HG03575 (cell line): ENCODE data around the gene AFG1L.

Experiments used
- ATAC-seq: cut with Tn5 transposase; IDR thresholded peaks from one replicate; pipeline ENCODE4 v1.9.1; 2021; ENCODE audit not compliant: unreplicated experiment, insufficient number of reproducible peaks, low FRiP score; ENCODE audit errors: extremely low read depth

The AFG1L gene

DNA sequence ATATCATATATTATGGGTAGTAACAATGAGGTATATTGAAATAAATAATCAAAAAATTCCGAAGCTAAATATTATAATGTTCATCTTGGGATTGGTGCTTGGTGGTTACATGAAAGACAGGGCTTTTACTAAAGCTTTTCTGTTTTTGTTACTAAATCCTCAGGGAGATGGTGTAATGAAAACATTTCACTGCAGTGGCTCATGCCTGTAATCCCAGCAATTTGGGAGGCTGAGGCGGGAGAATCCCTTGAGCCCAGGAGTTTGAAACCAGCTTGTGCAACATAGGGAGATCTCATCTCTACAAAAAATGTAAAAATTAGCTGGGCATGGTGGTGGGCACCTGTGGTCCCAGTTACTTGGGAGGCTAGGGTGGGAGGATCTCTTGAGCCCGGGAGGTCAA lies 42.9 kb downstream of the AFG1L start:
- ATAC-seq: no peak

DNA sequence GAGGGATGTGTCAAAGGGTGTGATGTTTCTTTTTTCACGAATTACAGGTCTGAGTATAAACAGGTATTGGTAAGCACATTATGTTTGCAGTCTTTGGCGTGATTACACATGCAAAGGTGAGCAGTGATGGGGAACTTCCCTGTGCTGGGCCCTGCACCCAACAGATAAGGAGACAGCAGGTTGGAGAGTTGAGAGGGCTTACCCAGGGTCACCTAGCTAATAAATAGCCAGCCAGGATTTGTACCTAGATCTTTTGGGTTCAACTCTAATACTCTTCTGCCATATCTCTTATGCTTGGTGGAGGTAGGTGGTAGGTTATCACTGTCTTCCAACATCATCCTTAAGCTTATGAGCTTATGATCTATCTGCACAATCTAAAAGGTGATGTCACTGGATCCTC lies 46.5 kb downstream of the AFG1L start:
- ATAC-seq: no peak

DNA sequence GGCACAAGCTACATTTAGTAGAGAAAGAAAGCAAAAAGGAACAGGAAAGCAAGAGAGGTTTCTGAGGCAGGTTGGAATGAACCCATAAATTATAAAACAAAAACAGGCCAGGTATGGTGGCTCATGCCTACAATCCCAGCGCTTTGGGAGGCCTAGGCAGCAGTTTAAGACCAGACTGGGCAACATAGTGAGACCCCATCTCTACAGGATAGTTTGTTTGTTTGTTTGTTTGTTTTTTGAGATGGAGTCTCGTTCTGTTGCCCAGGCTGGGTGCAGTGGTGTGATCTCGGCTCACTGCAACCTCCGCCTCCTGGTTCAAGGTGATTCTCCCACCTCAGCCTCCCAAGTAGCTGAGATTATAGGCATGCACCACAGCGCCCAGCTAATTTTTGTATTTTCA lies 49.0 kb downstream of the AFG1L start:
- ATAC-seq: no peak

DNA sequence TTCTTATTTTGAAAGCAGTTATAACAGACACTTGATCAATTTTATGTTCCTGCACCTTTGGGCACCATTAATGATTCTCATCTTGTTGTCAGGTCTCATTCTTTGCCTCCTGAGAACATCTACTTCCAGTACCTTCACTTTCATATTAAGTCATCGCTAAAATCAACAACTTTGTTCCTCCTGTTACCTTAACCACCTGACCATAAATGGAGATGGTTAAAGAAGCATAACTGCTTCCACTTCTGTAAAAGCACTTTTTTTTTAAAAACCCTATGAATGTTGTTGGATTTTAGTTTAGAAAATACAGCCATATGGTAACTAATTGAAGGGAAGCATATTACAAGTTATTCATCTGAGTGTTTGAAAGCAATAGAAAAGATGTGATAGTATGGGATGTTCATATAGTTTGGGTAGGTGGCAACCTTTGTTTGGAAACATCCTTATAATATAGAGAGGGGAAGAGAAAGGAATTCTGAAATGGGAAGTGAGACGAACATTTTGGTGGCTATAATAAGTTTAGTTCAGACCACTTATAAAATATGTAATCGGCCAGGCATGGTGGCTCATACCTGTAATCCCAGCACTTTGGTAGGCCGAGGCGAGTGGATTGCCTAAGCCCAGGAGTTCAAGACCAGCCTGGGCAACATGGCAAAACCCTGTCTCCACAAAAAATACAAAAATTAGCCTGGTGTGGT lies 53.9 kb downstream of the AFG1L start:
- ATAC-seq: peak; percentile 70

DNA sequence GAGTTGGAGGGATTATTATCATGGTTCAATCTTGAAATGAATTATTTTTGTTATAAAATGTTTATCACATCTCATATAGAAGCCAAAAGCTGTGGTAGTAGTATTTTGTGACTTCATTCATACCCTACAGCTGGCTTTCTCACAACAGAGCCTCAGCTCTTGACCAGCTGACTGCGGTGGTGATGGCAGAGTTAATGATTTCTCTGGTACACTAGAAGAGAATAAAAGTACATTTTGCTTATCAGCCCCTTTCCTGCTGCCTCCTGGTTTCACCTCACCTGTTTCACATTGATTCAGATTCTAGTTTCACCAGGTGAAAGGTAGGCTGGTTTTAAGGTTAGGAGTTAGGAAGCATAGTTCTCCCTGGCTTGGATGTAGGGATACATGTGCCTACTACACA lies 55.7 kb downstream of the AFG1L start:
- no peak for ATAC-seq

DNA sequence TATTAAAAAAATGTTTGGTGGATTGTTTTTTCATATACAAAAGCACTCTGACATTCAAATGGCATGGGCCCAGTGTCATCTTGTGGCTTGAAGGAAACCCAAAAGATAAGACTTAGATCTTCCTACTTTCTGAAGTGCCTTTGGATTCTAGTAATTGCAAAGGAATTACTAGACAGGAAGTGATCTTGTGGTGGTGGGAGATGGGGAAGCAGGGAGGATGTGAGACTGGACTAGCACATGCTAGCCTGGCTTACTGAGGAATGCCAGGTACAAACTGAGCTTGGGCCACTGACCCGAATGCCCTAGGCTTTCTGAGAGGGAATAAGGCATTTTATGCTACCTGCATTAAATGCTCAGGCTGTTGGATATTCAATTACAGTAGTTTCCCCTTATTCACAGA lies 59.0 kb downstream of the AFG1L start:
- ATAC-seq: no peak

DNA sequence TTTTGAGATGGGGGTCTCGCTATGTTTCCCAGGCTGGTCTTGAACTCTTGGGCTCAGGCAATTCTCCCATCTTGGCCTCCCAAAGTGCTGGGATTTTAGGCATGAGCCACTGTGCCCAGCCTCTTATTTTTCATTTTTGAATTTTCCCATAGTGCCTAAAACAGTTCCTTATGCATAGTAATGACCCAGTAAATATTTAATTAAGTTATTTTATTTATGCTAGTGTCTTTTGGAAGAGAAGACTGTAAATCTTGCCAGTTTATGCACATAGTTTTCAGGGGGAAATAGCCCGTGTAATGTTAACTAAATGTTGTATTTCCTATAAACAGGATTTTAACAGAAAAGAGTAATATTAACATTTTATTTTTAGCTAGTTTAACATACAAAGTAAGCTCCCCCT lies 60.3 kb downstream of the AFG1L start:
- ATAC-seq: no peak

DNA sequence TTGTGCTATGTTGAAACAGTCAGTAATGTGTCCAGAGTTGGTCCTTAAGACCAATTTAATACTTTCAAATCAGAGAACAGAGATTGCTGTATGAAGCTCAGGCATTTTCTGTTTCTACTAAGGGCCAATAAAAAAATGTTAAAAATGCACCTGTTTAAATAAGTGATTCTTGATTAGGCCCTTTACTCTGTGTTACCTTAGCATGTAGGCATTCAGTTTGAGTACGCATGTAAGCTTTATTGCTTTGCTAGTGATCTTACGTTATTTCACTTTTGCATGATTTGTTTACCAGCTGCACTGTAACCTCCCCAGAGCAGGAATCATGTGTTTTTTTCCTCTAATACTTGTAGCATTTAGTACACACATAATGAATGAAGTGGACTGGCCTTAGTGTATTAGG lies 61.0 kb downstream of the AFG1L start:
- ATAC-seq: no peak

DNA sequence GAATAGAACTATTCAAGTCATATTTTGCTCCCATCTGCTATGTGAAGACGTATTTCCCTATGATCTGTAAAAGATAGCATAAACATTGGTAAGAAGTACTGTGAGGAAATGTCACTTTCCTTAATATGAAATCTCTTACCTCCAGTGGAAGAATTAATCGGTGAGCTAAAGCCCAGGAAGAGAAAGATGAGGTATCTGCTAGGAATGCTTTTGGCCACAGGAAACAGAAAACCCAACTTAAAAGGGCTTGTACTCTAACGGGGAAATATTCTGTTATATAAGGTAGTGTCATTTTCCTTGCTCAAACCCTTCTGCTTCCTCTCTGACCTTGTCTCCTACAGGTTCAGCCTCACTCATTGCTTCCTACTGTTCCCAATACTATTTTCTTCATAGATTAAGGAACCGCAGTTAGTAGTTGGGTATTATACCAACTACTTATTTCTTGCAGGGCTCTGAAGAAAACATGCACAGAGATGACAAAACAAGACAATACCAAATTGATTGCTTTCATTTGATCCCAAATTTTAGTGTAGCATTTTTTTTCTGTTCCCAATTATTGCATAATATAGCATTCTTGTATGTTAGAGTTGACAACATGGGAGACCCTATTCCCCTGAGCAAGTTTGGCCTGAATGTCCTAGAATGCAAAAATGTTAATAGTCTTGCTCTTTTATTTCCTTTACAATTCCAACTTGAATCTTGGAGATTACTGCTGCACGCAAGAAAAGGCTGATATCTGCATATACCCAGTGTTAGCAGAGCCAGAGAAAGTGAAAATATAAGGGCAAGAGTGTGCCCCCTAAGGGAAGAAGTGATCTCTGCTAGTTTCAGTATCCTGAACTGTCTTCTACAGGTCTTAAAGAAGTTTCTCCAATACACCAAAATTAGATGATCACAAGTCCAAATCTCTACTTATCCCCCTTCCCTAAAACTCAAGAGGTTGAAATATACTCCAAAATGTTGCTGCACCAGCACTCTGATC lies 65.3 kb downstream of the AFG1L start:
- ATAC-seq: no peak

DNA sequence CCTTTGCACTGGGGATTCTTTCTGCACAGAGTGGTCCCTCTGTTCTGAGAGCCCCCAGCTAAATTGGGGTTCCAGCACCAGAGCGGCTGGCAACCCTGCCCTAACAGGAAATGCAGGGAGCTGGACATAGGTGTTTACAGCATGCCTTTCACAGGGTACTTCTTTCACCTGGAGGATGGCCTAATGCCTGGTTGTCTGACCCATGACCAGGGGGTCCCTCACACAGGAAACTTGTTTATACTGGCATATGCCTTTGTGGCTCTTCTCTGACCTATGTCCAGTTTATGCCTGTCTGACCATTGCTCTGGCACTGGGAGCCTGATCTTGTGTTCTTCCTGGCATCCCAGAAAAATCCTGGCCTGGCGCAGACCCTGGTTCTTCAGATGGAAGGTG lies 66.1 kb downstream of the AFG1L start:
- ATAC-seq: no peak

DNA sequence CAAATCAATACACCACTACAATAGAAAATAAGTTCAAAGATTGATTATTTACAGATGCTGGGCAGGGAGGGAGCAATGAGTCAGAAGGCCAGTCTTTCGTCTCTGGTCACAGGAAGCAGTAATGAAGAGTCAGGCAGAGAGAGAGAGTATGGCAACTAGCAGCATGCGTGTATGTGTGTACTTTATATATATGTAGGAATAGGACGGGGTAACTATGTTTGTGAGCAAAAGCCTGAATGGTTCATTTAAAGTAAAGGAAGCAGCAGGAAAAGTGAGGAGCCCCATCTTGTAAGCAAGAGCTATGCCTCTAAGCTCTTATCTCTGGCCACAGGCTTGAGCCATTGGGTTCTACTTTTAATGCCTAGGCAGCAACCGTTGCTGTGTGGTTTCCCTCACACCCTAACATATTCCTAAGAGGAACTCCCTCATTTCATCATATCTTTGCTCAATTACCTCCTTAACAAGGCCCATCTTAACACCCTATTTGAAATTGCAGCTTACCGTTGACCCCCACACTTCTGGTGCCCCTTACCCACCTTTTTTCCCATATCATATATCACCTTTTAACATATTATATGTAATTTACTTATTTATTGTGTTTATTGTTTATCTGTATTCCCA lies 66.6 kb downstream of the AFG1L start:
- no peak for ATAC-seq

DNA sequence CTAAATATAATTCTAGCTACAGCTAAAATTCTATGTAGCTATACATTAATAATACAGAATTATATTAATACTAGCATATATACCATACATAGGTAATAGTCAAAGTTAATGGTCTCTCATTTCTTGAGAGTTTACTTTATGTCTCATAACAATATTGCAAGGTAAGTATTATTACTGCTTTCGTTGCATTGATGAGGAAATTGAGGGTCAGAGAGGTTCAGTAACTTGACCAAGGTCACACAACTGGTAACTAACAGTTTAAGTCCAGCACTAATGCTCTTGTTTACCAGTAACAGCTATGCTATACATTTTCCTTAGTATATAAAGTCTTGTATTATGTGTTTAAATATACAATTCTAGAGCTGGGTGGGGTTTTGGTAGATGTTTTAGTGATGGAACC lies 67.6 kb downstream of the AFG1L start:
- no peak for ATAC-seq

DNA sequence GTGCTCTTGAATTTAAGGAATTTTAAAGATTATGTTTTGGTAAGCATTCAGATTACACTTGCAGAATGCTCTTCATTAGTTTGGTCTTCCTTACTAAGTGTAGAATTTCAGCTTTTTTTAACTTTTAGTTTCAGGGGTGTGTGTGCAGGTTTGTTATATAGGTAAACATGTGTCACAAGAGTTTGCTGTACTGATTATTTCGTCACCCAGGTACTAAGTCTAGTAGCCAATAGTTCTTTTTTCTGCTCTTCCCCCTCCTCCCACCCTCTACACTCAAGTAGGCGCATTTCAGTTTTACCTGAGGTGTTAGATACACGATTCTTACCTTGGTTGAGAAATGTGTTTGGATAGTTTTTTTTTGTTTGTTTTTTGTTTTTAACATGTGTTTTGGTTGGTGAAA lies 68.3 kb downstream of the AFG1L start:
- ATAC-seq: no peak

DNA sequence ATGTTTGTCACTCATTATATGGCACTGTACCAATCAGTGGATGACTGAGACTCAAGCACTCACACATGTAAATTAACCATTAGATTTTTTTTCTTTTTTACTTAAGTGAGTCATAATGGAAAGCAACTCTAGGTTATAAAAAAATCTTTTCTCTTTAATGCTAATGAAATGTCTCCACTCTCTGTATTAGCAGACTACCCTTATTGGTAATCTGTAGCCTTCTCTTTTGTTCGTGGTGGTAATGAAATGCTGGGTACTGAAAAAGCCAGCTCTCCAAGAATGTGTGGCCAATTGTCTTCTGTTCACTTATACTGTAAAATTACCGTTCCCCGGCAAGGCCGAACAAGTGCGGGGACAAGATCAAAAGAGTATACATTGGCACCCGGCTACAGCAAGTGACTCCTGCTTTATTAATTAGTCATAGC lies 69.0 kb downstream of the AFG1L start:
- no peak for ATAC-seq

DNA sequence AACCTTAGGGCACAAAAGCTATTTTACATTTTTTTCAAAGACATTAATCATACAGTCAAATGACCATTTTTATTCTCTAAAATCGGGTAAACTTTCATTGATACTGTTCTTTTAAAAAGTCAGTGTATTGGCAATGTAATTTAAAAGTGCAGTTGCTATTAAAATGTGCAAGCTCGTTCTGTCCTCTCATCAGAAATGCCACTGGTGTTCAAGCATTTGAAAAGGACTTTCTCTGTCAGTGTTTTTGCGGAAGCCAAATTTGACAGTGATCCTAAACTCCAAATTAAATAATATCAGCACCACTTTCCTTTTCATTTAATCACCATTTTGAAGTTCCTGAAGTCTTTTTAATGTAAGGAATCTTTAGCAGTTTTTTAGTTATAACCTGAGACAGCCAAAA lies 69.6 kb downstream of the AFG1L start:
- ATAC-seq: no peak

DNA sequence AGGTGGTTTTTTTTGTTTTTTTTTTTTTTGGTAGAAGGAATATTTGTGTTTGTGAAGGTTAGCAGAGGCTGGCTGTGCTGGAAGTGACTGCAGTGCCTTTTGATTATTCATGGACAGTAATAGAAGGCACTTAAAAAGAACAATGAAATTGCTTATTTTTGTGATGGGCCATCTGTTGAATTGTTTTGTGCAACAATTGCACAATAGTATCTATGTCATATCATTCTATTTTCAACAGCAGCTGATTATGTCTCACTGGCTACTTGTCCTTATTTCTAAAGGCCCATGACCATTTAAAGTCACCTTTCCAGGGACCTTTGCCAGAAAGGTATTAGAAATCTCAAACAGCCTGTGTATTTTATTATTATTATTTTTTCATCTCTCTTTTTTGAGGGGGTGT lies 70.6 kb downstream of the AFG1L start:
- ATAC-seq: no peak

DNA sequence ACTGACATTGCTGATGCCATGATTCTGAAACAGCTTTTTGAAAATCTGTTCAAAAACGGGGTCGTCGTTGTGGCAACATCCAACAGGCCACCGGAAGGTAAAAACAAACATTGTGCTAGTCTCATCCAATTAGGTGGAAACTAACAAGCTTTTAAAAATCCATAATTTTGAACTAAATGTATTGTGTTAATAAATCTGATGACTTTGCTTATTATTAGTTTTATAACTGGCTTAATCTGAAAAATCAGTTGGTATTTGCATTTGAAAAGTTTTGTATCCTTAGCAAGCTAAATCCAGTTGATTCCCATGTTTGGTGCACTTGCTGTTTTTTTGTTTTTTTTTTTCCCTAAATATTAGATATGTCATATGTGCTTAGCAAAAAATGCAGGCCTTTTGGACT lies 71.4 kb downstream of the AFG1L start:
- ATAC-seq: no peak

DNA sequence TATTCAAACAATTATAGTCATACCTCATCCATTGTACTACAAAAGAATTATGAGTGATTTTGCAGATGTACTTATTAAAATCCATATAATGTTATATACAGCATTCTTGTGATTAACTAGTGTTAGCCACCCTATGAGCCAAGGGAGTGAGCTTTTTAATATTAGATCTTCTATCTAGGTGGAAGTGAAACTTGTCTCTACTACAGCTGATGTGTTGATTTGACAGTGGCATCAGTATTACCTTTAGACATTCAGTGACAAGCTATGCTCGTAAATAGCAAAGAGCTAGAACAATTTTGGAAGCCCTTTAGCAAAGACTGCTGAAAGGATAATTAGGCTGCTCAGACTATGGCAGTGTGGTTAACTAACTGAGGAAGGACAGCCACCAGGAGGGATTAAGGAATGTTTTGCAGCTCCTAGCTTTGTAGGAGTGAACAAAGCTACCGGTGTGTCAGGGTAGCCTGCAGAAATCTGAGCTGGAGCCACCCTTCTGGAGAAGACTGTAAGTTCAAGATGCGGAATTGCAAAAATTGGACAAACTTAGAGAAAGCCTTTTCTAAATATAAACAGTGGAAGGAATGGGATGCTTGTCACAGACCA lies 73.7 kb downstream of the AFG1L start:
- ATAC-seq: no peak

DNA sequence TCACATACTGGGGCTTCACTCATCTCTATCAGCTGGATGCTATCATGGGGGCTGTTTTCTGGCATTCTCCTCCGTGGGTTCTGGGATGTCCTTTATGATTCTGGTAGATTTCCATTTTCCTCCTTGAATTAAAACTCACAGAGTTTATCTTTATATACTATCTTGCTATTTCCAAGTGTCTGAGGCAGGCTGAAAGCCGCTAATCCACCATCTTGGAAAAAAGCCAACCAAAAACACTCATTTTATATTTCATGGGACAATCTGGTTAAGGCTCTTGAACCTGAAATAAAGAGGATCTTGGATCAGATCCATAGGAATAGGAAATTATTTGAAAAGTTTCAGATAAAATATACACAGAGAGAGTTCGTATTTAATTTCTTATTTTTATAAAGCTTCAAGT lies 86.0 kb downstream of the AFG1L start:
- ATAC-seq: no peak

DNA sequence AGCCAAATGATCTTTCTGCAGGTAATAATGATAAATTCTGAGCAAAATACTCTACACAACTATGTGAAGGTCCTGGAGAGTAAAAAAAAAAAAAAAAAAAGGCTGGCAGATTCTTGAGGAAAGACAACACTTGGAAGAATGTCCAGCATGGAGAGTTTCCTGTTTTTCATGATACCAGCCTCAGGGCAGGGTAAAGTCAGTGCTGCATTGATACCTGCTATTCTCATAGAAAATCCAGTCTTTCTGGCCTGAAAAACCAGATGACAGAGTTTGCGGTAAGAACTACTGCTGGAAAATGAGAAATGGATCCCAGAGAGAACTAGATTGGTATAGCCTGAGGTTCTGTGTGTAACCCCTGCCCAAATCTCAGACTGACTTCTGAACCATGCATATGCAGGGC lies 89.1 kb downstream of the AFG1L start:
- ATAC-seq: no peak
